WTC11 (cell line): ENCODE data around the gene MNS1. TPM values are rescaled to one million over a fixed set of nuclear protein-coding genes. Genes with fewer than 3 reads are reported as not detected.

Experiments used
- ATAC-seq: fragments of 200-7000 bp; cut with Tn5 transposase; 2 replicates; pipeline ENCODE4 v1.10.0; 2021; ENCODE audit warnings: mild to moderate bottlenecking, moderate library complexity
- CTCF ChIA-PET: fragments of 300-600 bp; sonication (Branson Sonifier 250); formaldehyde crosslinking; loops from one replicate; lab custom pipeline; 2021; ENCODE audit warnings: antibody characterized with exemption; lab: Charles Lee
- POLR2A ChIA-PET: fragments of 350-600 bp; sonication (Branson Sonifier 250); formaldehyde crosslinking; loops from one replicate; lab custom pipeline; 2021; ENCODE audit warnings: antibody characterized with exemption; lab: Charles Lee
- DNase-seq: peaks from one replicate; pipeline ENCODE4 v3.0.0; 2021; ENCODE audit warnings: low spot score
- H3K27ac Mint-ChIP-seq: 2 replicates; pipeline ENCODE4 v1.8.0; 2021; ENCODE audit warnings: mixed read lengths
- H3K27me3 Mint-ChIP-seq: 2 replicates; pipeline ENCODE4 v1.8.0; 2021; ENCODE audit warnings: low read depth, mild to moderate bottlenecking, moderate library complexity, mixed read lengths
- H3K36me3 Mint-ChIP-seq: 2 replicates; pipeline ENCODE4 v1.8.0; 2021; ENCODE audit warnings: mixed read lengths
- H3K4me1 Mint-ChIP-seq: 2 replicates; pipeline ENCODE4 v1.8.0; 2022; ENCODE audit warnings: mixed read lengths
- H3K4me3 Mint-ChIP-seq: 2 replicates; pipeline ENCODE4 v1.8.0; 2021; ENCODE audit warnings: mild to moderate bottlenecking, moderate library complexity, mixed read lengths
- H3K9me3 Mint-ChIP-seq: 2 replicates; pipeline ENCODE4 v1.8.0; 2021; ENCODE audit warnings: mixed read lengths
- NR3C1 ChIP-seq: sonication (generic); formaldehyde crosslinking; conservative IDR thresholded peaks from 2 replicates; pipeline ENCODE4 v1.8.1; 2023; ENCODE audit warnings: low read depth, mild to moderate bottlenecking, missing genetic modification reagents
- RORB ChIP-seq: fragments of 250-450 bp; sonication (Bioruptor Pico); IDR thresholded peaks from 2 replicates; pipeline ENCODE4 v1.9.0; 2021; ENCODE audit warnings: mild to moderate bottlenecking
- ZNF138 ChIP-seq: sonication (generic); formaldehyde crosslinking; conservative IDR thresholded peaks from 2 replicates; pipeline ENCODE4 v1.8.1; 2022; ENCODE audit warnings: mild to moderate bottlenecking, moderate library complexity, missing genetic modification reagents
- total RNA-seq: library from RNA; stranded (reverse); gene quantifications from 3 replicates; pipeline ENCODE4 v1.2.3, GENCODE V29; 2021

Gene MNS1
- total RNA-seq, 1 experiment from 2014 or later, result 4.4 TPM

- no peak overlapping the region for H3K27ac Mint-ChIP-seq
Measured at GRCh38 chr15:56383010-56383409, 81.9 kb downstream of the MNS1 start.

More at GRCh38 chr15:56383010-56383409, 81.9 kb downstream of the MNS1 start:
- DNase-seq (no peak), ATAC-seq (peak; percentile 30; the same call in 1 of the 2 replicates)
- Mint-ChIP-seq H3K4me1 (no peaks in the 10 kb centered on the region), H3K9me3 (peaks cover 35% of the 10 kb centered on the region), H3K36me3 (peaks cover 26% of the 10 kb centered on the region), H3K27me3 (no peaks in the 10 kb centered on the region), H3K4me3 (no peak overlapping the region)
- CTCF ChIA-PET, result no interaction called here
- TF ChIP-seq ZNF138 (CRISPR knock-in tag) (no peak), NR3C1 (CRISPR knock-in tag) (no peak), RORB (CRISPR knock-in tag) (no peak)
- POLR2A ChIA-PET, result no interaction called here

Other genes starting within 250 kb of the MNS1 start
- 36.0 to 38.0 TPM (median 36.0 TPM) in 3 replicates for gene RFX7, start 221.3 kb downstream of the MNS1 start, total RNA-seq
- gene TEX9, start 99.7 kb downstream of the MNS1 start, total RNA-seq, result 10.2 to 12.2 TPM (median 11.1 TPM) in 3 replicates